Calu3 (cell line): ENCODE measurements around the gene ZACN. TPM values are rescaled to one million over a fixed set of nuclear protein-coding genes. Genes with fewer than 3 reads are reported as not detected.
"Not testable (repeated sequence)": the region's sequence is repeated elsewhere in the genome, so short reads cannot be mapped to it uniquely, and the experiment has no call there.

Source experiments
- BruUV-seq: library from RNA; stranded (reverse); fragments of 400-500 nt; replicated peaks from 2 replicates; lab custom pipeline; 2021; lab: Mats Ljungman, UMichigan
- CTCF ChIA-PET: fragments of 300-600 bp; sonication (Branson Sonifier 250); formaldehyde crosslinking; loops from one replicate; lab custom pipeline; 2022; ENCODE audit warnings: antibody characterized with exemption; lab: Charles Lee
- DNase-seq: peaks from one replicate; pipeline ENCODE4 v3.0.0; 2022
- H3K27ac Mint-ChIP-seq: one replicate; pipeline ENCODE4 v1.8.0; 2022; ENCODE audit warnings: mixed read lengths; ENCODE audit not compliant: unreplicated experiment
- H3K27me3 Mint-ChIP-seq: one replicate; pipeline ENCODE4 v1.8.0; 2022; ENCODE audit warnings: mixed read lengths; ENCODE audit not compliant: unreplicated experiment
- H3K36me3 Mint-ChIP-seq: one replicate; pipeline ENCODE4 v1.8.0; 2022; ENCODE audit warnings: mild to moderate bottlenecking, moderate library complexity, mixed read lengths; ENCODE audit not compliant: insufficient read depth, unreplicated experiment
- H3K4me1 Mint-ChIP-seq: one replicate; pipeline ENCODE4 v1.8.0; 2022; ENCODE audit warnings: mild to moderate bottlenecking, low read depth, mixed read lengths; ENCODE audit not compliant: unreplicated experiment
- H3K4me3 Mint-ChIP-seq: one replicate; pipeline ENCODE4 v1.8.0; 2022; ENCODE audit warnings: mild to moderate bottlenecking, low read depth, moderate library complexity, mixed read lengths; ENCODE audit not compliant: unreplicated experiment
- H3K9me3 Mint-ChIP-seq: one replicate; pipeline ENCODE4 v1.8.0; 2022; ENCODE audit warnings: low read depth, mixed read lengths; ENCODE audit not compliant: unreplicated experiment
- CTCF ChIP-seq: fragments of 200-600 bp; IDR thresholded peaks from one replicate; pipeline ENCODE4 v1.8.0; 2022; ENCODE audit warnings: antibody characterized with exemption; ENCODE audit not compliant: unreplicated experiment
- intact Hi-C: fragments of 100-400 bp; cut with micrococcal nuclease; formaldehyde crosslinking; loops from one replicate; pipeline ENCODE4 v1.10.0; 2022; ENCODE audit not compliant: unreplicated experiment
- total RNA-seq: library from RNA; stranded (reverse); gene quantifications from 2 replicates; pipeline ENCODE4 v1.2.3, GENCODE V29; 2022

Gene ZACN
- total RNA-seq, 1 experiment from 2014 or later = 0.17 TPM

- no peak for DNase-seq
- TF ChIP-seq CTCF = no peak
- no peak overlapping the region for H3K4me3 Mint-ChIP-seq
- H3K36me3 Mint-ChIP-seq = peaks cover 61% of the 10 kb centered on the region
- BruUV-seq = no TSS peak
- H3K27me3 Mint-ChIP-seq = no peaks in the 10 kb centered on the region
- CTCF ChIA-PET = no interaction called here
- H3K4me1 Mint-ChIP-seq = no peaks in the 10 kb centered on the region
- no peak overlapping the region for H3K27ac Mint-ChIP-seq
- intact Hi-C loops = no loop called here
- no peaks in the 10 kb centered on the region for H3K9me3 Mint-ChIP-seq
Measured at GRCh38 chr17:76040376-76040775, 38.6 kb upstream of the ZACN start.

DNA sequence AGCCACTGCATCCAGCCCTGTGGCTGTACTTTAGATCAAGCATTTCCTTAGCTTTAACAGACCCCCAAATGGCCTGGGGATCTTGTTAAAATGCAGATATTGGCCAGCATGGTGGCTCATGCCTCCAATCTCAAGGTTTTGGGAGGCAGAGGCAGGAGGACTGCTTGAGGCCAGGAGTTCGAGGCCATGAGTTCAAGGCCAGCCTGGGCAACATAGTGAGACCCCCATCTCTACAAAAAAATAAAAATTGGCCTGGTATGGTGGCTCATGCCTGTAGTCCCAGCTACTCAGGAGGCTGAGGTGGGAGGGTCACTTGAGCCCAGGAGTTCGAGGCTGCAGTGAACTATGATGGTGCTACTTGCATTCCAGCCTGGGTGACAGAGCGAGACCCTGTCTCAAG, 36.1 kb upstream of the ZACN start:
- CTCF ChIA-PET, H3K27me3 Mint-ChIP-seq, H3K9me3 Mint-ChIP-seq, DNase-seq, H3K4me3 Mint-ChIP-seq, H3K4me1 Mint-ChIP-seq, intact Hi-C loops, H3K27ac Mint-ChIP-seq, BruUV-seq: not testable (repeated sequence)
- peaks cover 78% of the 10 kb centered on the region for H3K36me3 Mint-ChIP-seq

DNA sequence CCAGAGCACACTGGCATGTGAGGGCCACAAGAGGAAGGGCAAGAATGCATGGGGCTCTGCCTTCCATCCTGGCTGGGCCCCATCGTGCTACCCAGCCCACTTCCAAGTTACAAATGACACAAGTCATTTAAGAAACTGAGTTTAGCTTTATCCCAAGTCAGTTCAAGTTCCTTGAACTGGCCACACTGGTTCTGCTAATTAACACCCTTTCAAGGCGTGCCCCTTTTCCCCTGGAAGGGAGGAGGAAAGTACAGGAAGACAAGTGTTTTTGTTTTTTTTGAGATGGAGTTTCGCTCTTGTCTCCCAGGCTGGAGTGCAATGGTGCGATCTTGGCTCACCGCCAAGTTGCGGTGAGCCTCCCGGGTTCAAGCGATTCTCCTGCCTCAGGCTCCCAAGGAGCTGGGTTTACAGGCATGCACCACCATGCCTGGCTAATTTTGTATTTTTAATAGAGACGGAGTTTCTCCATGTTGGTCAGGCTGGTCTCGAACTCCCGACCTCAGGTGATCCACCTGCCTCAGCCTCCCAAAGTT, 34.4 kb upstream of the ZACN start:
- BruUV-seq, intact Hi-C loops: not testable (repeated sequence)

DNA sequence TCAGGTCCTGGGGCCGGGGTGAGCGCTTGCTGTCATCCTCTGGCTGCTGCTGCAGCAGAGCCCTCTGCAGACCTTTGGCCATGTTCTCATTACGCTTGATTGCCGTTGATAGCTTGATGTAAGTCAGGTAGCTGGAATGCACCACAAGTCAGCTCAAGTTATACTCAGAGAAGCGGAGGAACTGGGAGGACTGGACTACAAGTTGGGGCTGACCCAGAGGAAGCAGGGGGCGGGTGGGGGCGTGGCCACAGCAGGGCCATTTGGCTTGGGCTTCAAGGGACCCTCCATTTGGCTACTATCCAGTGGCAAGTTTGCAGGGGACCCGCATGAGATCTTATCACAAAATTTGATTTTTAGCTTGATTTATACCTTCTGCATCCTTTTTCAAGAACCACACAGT, 32.9 kb upstream of the ZACN start:
- CTCF ChIA-PET = no interaction called here
- DNase-seq = no peak
- Mint-ChIP-seq H3K36me3 (peaks cover 83% of the 10 kb centered on the region), H3K4me1 (peaks cover 30% of the 10 kb centered on the region), H3K27me3 (no peaks in the 10 kb centered on the region), H3K4me3 (no peak overlapping the region), H3K27ac (no peak overlapping the region), H3K9me3 (no peaks in the 10 kb centered on the region)
- intact Hi-C loops = no loop called here
- no peak for TF ChIP-seq CTCF
- no TSS peak for BruUV-seq

More for the DNA sequence above, 34.4 kb upstream of the ZACN start:
- H3K9me3 Mint-ChIP-seq, H3K27ac Mint-ChIP-seq, H3K27me3 Mint-ChIP-seq, DNase-seq, H3K4me3 Mint-ChIP-seq, CTCF ChIA-PET: not testable (repeated sequence)
- H3K36me3 Mint-ChIP-seq = peaks cover 79% of the 10 kb centered on the region
- peaks cover 15% of the 10 kb centered on the region for H3K4me1 Mint-ChIP-seq

DNA sequence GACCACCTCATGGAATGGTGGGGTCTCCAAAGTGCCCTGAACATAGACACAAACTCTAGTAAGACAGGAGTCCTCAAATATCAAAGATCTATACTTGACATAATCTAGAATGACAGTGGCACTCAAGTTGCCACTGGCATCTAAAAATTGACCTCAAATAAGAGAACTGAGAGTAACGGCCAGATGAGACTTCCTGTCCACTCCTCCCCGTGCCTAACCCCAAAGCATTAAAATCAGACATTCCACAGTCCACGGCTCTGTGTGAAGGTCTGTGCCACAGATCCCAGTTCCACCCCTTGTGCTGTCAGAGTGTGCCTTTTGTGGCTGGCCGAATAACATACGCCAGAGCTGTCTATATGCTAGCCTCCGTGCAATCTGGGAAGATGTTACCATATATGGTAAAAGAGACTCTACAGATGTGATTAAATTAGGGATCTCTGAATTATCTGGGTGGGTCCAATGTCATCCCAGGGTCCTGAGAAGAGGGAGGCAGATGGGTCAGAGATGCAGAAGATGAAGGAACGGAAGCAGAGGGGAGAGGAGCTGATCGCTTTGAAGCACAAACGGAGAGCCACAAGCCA, 30.9 kb upstream of the ZACN start:
- Mint-ChIP-seq H3K4me3 (no peak overlapping the region), H3K27ac (no peak overlapping the region), H3K27me3 (no peaks in the 10 kb centered on the region), H3K4me1 (peaks cover 44% of the 10 kb centered on the region), H3K9me3 (no peaks in the 10 kb centered on the region), H3K36me3 (peaks cover 86% of the 10 kb centered on the region)
- DNase-seq = no peak
- BruUV-seq = no TSS peak
- TF ChIP-seq CTCF = no peak
- CTCF ChIA-PET = no interaction called here
- intact Hi-C loops = no loop called here
